Anterior cingulate cortex (tissue), 58 donors: ENCODE measurements around the gene FNBP1L.
"Not testable (repeated sequence)": the region's sequence is repeated elsewhere in the genome, so short reads cannot be mapped to it uniquely, and the experiment has no call there.

Experiments
- DNase-seq, 58 donors: peaks; one replicate each; lab custom pipeline; 2025; lab: John Stamatoyannopoulos, UW

The FNBP1L gene

GRCh38 chr1:93442008-93442666, 5.8 kb upstream of the FNBP1L start:
- DNase-seq = no peak

- no peak for DNase-seq
Measured at GRCh38 chr1:93442741-93443140, 5.2 kb upstream of the FNBP1L start.

- DNase-seq = peak in 1 of 58 donors; percentile 49
Measured at GRCh38 chr1:93443454-93443853, 4.5 kb upstream of the FNBP1L start.

GRCh38 chr1:93446837-93447451, 974 bp upstream of the FNBP1L start:
- DNase-seq = peak in 9 of 58 donors; percentile 5 to 33 (median 18)

- DNase-seq = peak in 19 of 58 donors; percentile 6 to 42 (median 19)
Measured at GRCh38 chr1:93448292-93448982, 519 bp downstream of the FNBP1L start.

- DNase-seq = peak in 1 of 58 donors; percentile 9
Measured at GRCh38 chr1:93448983-93449804, 1.3 kb downstream of the FNBP1L start.

- no peak for DNase-seq
Measured at GRCh38 chr1:93450321-93450720, 2.4 kb downstream of the FNBP1L start.

- DNase-seq = no peak
Measured at GRCh38 chr1:93453911-93454310, 6.0 kb downstream of the FNBP1L start.

GRCh38 chr1:93459126-93459525, 11.2 kb downstream of the FNBP1L start:
- no peak for DNase-seq

- DNase-seq = no peak
Measured at GRCh38 chr1:93461236-93461635, 13.3 kb downstream of the FNBP1L start.

GRCh38 chr1:93463960-93464359, 16.0 kb downstream of the FNBP1L start:
- no peak for DNase-seq

- not testable (repeated sequence) for DNase-seq
Measured at GRCh38 chr1:93465371-93466082, 17.6 kb downstream of the FNBP1L start.

GRCh38 chr1:93467606-93468005, 19.7 kb downstream of the FNBP1L start:
- no peak for DNase-seq

- DNase-seq = no peak
Measured at GRCh38 chr1:93468662-93469061, 20.7 kb downstream of the FNBP1L start.

- not testable (repeated sequence) for DNase-seq
Measured at GRCh38 chr1:93469223-93469622, 21.3 kb downstream of the FNBP1L start.

GRCh38 chr1:93471284-93471683, 23.4 kb downstream of the FNBP1L start:
- no peak for DNase-seq

GRCh38 chr1:93471911-93472310, 24.0 kb downstream of the FNBP1L start:
- DNase-seq = no peak

GRCh38 chr1:93474321-93474720, 26.4 kb downstream of the FNBP1L start:
- DNase-seq = no peak

- DNase-seq = no peak
Measured at GRCh38 chr1:93475681-93476080, 27.8 kb downstream of the FNBP1L start.

GRCh38 chr1:93479133-93479745, 31.3 kb downstream of the FNBP1L start:
- DNase-seq = not testable (repeated sequence)
